HG02870 (cell line): Measurements from ENCODE around the gene TTC28.

Source experiments
- ATAC-seq: cut with Tn5 transposase; IDR thresholded peaks from one replicate; pipeline ENCODE4 v1.9.1; 2021; ENCODE audit warnings: mild to moderate bottlenecking, moderate library complexity; ENCODE audit not compliant: unreplicated experiment

Gene TTC28

DNA sequence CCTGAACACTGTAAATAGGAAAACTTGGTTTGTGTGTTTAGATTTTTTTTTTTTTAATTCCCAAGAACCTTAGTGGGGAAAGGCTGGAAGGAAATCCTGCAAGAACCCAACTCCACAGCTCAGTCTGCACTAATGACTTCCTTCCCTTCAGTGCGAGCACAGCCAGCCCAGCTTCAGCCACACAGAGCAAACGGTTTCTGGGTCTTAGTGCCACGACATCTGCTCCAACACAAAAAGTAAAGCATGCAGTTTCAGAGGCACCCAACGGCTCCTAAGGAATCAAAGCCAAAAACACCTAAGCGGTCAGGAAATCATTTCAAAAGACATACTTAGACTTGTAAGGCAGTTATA lies 236.1 kb downstream of the TTC28 start:
- ATAC-seq: no peak

DNA sequence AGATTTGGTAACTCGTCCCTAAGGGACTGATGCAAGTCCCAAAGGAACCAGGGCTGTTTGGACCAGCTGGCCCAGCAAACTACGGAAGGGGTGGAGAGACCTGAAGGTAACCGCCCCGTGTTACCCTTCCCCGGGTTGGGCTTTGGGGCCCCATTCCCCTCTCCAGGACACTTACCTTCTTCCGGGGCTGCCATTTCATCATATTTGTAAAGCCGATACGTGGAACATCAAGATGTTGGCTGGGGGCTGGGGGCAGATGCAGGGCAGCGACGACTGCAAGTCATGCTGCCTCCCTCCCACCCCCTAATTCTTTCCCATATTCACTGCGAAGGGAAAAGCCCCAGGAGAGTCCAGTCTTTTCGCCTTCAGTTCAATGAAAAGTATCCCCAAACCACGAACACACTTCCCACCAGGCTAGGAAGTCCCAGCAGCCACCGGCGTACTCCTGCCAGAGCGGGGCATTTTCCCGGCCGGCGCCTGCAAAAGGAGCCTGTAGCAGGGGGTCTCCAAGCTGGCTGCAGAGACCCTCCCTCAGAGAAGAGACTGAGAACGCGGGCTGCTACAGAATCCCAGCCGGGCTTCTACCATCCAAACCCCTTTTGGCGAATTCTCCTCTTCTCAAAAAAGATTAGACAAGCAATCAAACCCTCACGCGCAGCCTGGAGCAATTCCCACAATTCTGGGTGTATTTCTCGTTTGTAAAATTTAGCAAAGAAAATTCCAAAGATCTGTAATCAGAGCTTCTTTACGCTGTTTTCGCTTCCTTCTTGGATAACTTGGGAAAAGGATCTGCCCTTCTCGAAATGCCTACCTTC lies 236.7 kb downstream of the TTC28 start:
- no peak for ATAC-seq

GRCh38 chr22:28442264-28442710 lies 237.4 kb downstream of the TTC28 start:
- ATAC-seq: no peak

DNA sequence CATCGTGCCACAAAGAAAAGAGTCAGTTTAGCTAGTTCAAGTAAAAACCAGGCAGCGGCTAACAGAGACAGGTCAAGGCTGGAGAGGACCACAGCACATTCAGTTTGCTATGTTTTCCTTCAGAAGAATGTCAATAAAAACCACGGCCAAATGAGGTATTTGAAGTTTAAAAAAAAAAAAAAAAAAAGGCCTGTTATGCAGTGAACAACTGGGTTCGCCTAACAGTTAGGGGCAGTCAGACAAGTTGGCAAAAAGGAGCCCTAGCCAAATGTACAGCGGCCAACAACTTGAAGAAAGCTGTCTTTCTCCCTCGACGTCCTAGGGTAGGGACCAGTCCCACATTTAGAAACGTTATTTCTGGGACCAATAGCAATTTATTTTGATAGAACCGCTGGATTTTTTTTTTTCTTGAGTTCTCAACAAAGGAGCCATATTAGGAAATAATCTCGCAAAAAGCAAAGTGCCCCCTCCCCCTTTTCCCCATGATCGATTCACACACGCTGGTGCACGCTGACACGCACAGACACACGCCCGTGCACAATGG lies 237.8 kb downstream of the TTC28 start:
- no peak for ATAC-seq

DNA sequence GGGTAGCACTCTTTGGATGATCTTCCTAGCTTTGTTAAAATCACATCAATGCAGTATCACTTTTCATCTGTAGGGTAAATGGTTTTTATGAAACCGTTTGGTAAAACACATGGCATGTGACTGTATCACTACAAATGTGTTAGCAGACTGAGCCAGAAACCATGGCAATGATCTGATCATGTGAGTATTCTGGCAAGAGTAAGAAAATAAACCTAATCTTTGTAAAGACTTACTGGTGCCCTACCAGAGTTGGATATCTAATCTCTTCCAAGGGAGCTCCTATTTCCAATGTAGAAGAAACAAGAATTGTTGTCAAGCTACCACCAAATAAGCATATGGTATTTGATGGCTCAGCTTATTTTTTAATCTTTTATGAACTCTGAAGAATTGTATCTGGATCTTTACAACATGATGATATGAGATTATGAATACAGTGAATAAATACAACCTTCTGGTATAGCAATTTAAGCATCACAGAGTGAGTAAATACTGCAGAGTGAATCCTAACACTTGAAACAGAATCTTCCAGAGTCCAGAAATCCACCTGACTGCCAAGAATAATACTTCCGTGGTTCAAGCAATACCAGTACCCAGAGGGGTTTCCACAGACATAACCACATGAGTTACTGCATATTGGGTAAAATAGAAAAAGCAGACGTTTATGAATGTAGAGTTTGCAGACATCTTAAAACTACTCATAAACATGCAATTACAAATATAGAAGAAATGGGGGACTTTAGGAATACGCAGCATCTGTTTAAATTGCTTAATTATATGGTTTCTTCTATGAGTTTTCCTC lies 238.8 kb downstream of the TTC28 start:
- ATAC-seq: no peak

GRCh38 chr22:28438183-28438768 lies 241.4 kb downstream of the TTC28 start:
- no peak for ATAC-seq

DNA sequence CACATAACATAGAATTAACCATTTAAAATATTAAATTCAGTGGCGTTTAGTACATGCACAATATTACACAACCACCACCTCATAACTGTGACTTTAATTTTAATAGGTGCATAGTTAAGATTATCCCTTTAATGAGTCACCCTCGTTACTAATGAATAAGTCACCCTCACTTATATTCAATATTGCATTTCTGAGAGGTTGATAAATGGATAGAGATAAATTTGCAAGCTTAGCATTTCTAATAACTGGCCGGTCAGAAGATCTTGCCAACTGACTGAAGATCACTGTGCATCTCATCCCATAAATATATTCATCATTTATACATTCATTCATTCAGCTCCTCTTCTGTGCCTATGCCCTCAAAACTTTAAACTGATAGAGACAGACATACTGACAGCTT lies 243.7 kb downstream of the TTC28 start:
- no peak for ATAC-seq

DNA sequence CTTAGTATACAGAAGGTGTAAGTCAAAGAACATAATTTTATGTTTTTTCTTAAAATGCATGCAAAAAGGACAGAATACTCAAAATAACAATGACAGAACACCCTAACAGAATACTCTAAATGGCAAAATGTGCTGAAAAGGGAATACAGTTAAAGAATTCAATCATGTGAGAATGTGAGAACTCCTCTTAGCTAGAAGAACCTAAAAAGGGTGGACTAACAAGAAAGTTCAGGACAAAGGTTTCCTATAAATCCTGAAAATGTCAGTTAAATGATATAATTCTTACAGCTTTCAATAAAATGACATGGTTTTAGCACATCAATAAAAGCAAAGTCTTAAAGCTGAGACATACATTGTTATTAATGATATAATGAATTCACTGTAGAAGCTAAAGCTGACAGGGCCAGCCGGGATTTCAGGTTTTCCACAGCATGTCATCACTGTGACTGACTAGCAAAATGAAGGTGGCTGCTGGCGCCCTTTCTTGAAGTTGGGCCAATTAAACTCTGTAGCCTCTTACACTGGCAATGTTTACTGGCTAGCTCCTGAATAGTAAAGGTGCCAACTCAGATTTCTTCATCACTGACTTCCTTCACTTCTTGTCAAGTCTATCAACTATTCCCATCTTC lies 244.4 kb downstream of the TTC28 start:
- no peak for ATAC-seq

GRCh38 chr22:28430466-28431025 lies 249.1 kb downstream of the TTC28 start:
- no peak for ATAC-seq

- no peak for ATAC-seq
Measured at GRCh38 chr22:28429711-28430110, 249.9 kb downstream of the TTC28 start.

DNA sequence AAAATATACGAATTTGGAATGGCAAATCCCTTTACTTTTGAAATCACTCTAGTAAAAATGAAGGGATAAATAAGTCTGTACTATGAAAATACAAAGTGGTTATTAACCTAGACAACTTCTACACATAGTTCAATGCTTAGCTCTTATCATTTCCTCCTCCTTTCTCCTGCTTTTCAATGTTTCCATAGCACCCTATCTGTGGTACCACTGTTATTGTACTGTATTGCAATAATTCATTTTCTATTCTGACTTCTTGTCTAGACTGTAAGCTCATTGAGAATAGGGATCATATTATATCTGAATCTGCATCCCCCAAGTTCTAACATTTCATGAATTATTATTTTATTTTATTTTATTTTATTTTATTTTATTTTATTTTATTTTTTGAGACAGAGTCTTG lies 251.4 kb downstream of the TTC28 start:
- ATAC-seq: no peak

- no peak for ATAC-seq
Measured at GRCh38 chr22:28426346-28427132, 253.1 kb downstream of the TTC28 start.

DNA sequence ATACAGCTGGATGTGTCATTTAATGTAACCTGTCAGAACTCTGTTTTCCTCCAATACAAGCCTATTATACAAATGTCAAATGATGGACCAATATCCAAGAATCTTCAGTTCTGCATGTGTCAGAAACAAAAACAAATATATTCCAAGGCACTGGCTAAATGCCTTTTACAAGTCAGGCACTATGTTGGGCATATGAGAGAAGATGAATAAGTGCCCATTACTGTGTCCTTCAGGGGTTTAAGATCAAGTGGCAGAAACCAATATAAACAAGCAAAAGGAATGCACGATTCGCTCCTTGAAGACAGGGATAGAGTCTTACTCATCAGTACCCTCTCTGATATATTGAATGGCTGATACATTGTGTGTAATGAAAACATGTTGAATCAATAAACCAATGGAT lies 254.4 kb downstream of the TTC28 start:
- ATAC-seq: no peak

- no peak for ATAC-seq
Measured at GRCh38 chr22:28424427-28425080, 255.1 kb downstream of the TTC28 start.

DNA sequence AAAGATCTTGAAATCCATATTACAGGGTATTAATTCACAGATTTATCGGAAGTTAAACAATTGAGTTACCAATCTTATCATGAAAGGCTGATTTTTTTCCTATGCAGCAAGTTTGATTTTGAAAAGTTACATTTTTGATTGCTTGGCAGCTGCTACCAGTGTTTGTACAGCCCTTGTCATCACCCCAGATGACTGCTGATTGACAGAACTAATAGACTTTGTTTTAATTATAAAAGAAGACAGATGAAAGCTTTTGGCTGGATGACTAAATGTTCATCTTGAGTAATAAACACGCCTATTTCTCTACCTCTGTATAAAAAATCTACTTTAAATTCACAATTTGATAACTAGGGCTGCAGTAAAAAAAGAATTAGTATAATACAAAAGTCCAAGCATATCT lies 259.7 kb downstream of the TTC28 start:
- no peak for ATAC-seq

- ATAC-seq: no peak
Measured at GRCh38 chr22:28418008-28418407, 261.6 kb downstream of the TTC28 start.

GRCh38 chr22:28417431-28417830 lies 262.2 kb downstream of the TTC28 start:
- no peak for ATAC-seq

DNA sequence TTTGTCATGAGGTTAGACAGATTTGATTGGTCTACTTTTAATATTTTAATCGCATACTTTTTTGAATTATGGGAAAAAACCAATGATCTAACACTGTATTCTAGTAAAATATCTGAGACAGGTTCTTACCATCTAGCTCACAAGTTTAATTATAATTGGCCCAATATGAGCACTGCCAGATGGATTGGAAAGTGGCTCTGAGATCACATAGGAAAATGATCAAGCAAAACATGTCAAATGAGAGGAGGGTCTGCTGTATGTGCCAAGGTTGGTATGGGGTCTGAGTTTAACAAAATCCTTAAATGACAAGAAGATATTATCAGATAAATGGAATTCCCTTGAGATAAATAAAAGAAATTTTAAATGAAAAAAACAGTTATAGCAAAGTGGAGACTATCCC lies 264.7 kb downstream of the TTC28 start:
- no peak for ATAC-seq

- no peak for ATAC-seq
Measured at GRCh38 chr22:28413612-28414399, 265.8 kb downstream of the TTC28 start.
